OCI-LY1 (cell line): Measurements from ENCODE around the gene MACROD2.

ENCODE experiments used
- EZH2 ChIP-seq: fragments of 200-600 bp; sonication (generic), shearing (Covaris generic); IDR thresholded peaks from 2 replicates; pipeline ENCODE4 v1.8.0; 2017; ENCODE audit warnings: borderline replicate concordance, mixed run types, mild to moderate bottlenecking, antibody characterized with exemption, low read length, moderate library complexity, mixed read lengths
- TF ChIP-seq, protein P1 (sequence below): fragments of 200-600 bp; sonication (generic), shearing (Covaris generic); IDR thresholded peaks from 2 replicates; pipeline ENCODE4 v1.5.1; 2017; ENCODE audit warnings: mild to moderate bottlenecking, antibody characterized with exemption, low read length, moderate library complexity, mixed read lengths

DNA sequence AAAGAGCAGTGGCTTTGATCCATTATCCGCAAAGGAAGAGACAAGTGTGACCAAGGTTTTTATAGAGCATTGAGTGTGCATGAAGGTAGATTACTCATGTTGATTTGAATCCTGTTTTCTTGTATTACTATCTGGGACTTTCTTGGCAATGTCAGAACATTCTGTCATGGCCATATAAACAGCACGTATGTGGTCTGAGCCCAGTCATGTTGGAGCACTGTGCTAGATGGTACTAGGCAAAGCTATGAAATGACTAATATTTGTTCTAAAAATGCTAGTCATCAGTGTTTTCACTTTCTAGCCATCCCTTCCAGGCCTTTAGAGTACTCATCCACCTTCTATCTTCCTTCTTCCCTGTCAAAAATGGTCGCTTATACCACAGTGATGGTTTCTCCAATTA lies 620.7 kb downstream of the MACROD2 start:
- TF ChIP-seq, protein P1, sequence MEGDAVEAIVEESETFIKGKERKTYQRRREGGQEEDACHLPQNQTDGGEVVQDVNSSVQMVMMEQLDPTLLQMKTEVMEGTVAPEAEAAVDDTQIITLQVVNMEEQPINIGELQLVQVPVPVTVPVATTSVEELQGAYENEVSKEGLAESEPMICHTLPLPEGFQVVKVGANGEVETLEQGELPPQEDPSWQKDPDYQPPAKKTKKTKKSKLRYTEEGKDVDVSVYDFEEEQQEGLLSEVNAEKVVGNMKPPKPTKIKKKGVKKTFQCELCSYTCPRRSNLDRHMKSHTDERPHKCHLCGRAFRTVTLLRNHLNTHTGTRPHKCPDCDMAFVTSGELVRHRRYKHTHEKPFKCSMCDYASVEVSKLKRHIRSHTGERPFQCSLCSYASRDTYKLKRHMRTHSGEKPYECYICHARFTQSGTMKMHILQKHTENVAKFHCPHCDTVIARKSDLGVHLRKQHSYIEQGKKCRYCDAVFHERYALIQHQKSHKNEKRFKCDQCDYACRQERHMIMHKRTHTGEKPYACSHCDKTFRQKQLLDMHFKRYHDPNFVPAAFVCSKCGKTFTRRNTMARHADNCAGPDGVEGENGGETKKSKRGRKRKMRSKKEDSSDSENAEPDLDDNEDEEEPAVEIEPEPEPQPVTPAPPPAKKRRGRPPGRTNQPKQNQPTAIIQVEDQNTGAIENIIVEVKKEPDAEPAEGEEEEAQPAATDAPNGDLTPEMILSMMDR, result no peak
- no peak for TF ChIP-seq EZH2
